Thoracic aorta endothelial cell (primary cell): ENCODE measurements around the gene TEX101. TPM values are rescaled to one million over a fixed set of nuclear protein-coding genes. Genes with fewer than 3 reads are reported as not detected.

ENCODE experiments used
- total RNA-seq: library from RNA; depleted of rRNA; stranded (reverse); fragments of >200 nt; gene quantifications from 2 replicates; pipeline ENCODE4 v1.2.3, GENCODE V29; 2012

Gene TEX101, protein sequence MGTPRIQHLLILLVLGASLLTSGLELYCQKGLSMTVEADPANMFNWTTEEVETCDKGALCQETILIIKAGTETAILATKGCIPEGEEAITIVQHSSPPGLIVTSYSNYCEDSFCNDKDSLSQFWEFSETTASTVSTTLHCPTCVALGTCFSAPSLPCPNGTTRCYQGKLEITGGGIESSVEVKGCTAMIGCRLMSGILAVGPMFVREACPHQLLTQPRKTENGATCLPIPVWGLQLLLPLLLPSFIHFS
- total RNA-seq: not detected in 2 replicates

DNA sequence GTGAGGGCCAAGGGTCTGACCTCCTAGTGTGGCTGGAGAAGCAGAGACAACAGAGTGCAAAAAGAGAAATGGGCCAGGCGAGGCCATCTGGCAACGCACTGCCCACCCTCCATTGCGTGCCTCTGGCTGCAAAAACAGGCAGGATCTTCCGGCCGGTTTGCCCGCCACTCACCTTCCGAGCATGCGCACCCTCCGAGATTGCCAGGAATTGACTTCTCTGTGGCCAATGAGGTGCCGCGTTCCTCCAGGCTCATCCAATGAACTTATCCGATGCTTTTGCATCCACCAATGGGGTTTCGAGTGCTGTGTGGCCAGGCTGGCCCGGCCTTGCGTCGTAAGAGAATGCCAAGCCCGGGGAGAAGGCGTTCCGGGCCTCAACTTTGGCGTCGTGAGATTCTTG, at the start of gene TEX101:
Gene TEX101, plus strand, starts transcription at position 337 of the 400 bp plus-strand sequence. CDS start 1,030 bp downstream, outside the sequence.

DNA sequence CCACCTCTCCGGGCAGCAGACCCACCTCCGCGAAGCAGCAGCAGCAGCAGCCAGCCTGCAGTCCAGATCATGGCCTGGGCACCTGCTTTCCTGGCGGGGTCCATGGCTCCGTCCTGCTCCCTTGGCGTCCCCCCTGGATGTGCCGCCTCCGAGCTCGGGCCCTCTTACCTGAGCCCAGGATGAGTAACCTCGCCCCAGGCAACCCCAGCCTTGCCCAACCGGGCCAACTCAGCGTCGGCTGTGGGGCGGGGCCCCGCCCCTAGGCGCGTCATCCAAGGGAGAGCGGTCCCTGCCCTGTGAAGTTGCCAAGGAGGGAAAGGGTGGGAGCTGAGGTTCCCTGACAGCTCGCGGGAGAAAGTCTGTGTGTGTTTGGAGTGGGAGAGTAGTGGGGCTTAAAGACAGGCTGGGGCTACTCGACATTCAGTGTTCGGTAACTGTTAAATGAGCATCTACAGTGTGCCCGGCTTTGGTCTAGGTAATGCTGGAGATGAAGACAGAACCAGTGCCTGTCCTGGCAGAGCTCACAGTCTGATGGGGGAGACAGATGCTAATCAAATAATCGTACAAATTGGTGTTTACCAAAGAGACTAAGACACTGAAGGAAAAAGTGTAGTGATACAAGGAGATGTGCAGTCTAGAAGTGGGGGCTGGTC, 50.9 kb downstream of the TEX101 start, which contains the start of gene LYPD3:
Gene LYPD3, minus strand, starts transcription at position 141 of the 653 bp plus-strand sequence. Its CDS starts 37 bp downstream, at position 104.

Other genes with a start within 250 kb of the TEX101 start
- not detected in 2 replicates for gene PSG5, start 228.4 kb upstream of the TEX101 start, total RNA-seq
- not detected in 2 replicates for gene PSG4, start 209.3 kb upstream of the TEX101 start, total RNA-seq
- not detected in 2 replicates for gene PSG9, start 145.4 kb upstream of the TEX101 start, total RNA-seq
- gene CD177, start 61.2 kb upstream of the TEX101 start, total RNA-seq: not detected in 2 replicates
- not detected in 2 replicates for gene LYPD3, start 50.7 kb downstream of the TEX101 start, total RNA-seq
- 6.4 and 9.0 TPM in 2 replicates for gene PHLDB3, start 89.9 kb downstream of the TEX101 start, total RNA-seq
- gene ETHE1, start 112.3 kb downstream of the TEX101 start, total RNA-seq: 31.0 and 40.1 TPM in 2 replicates
- gene ZNF575, start 118.3 kb downstream of the TEX101 start, total RNA-seq: 0.27 TPM in 1 of 2 replicates, not detected in the other
- 19.9 and 26.4 TPM in 2 replicates for gene XRCC1, start 160.6 kb downstream of the TEX101 start, total RNA-seq
- 0.22 and 0.27 TPM in 2 replicates for gene PINLYP, start 160.9 kb downstream of the TEX101 start, total RNA-seq
- gene IRGQ, start 181.2 kb downstream of the TEX101 start, total RNA-seq: 28.9 TPM in 2 replicates
- 9.3 and 9.8 TPM in 2 replicates for gene ZNF576, start 181.7 kb downstream of the TEX101 start, total RNA-seq
- gene SRRM5, start 197.2 kb downstream of the TEX101 start, total RNA-seq: 0.07 and 0.27 TPM in 2 replicates
- 21.3 and 22.3 TPM in 2 replicates for gene ZNF428, start 204.7 kb downstream of the TEX101 start, total RNA-seq
- gene CADM4, start 225.0 kb downstream of the TEX101 start, total RNA-seq: 1.6 and 1.7 TPM in 2 replicates